Measurements from ENCODE around the gene STARD5. TPM values are rescaled to one million over a fixed set of nuclear protein-coding genes. Genes with fewer than 3 reads are reported as not detected.
A peak's percentile ranks its signal among the peaks of the same experiment; 100 is the strongest.

STARD5 gene
- total RNA-seq, 1 donor from 2014 or later, result 8.5 TPM

GRCh38 chr15:81361891-81362290, 38.0 kb upstream of the STARD5 start:
- Histone ChIP-seq H3K36me3 (no peaks in the 10 kb centered on the region), H3K27me3 (no peaks in the 10 kb centered on the region), H3K4me1 (no peaks in the 10 kb centered on the region), H3K27ac (no peak overlapping the region), H4K20me1 (ENCODE audit: low read depth) (no peaks in the 10 kb centered on the region), H2AFZ (replicated peaks) (no peak overlapping the region), H3K4me3 (no peak overlapping the region), H3K79me2 (ENCODE audit: low read depth) (no peaks in the 10 kb centered on the region), H3K9ac (no peak overlapping the region), H3F3A (ENCODE audit: low read depth) (no peaks in the 10 kb centered on the region), H3K4me2 (no peak overlapping the region), H3K9me3 (ENCODE audit: low read depth) (no peaks in the 10 kb centered on the region)
- Mint-ChIP-seq H3K9me3 (no peaks in the 10 kb centered on the region), H3K27ac (no peak overlapping the region), H3K4me3 (no peak overlapping the region), H3K36me3 (no peaks in the 10 kb centered on the region), H3K27me3 (ENCODE audit: insufficient read depth, low read depth) (peaks cover 2% of the 10 kb centered on the region), H3K4me1 (peaks cover 2% of the 10 kb centered on the region)
- DNase-seq (ENCODE audit: low spot score), result no peak
- no peak for TF ChIP-seq EZH2phosphoT487 (IDR thresholded peaks at IDR 0.05)
- no peak for TF ChIP-seq CTCF (IDR thresholded peaks at IDR 0.05)
- TF ChIP-seq EZH2 (IDR thresholded peaks at IDR 0.05), result no peak

- H4K20me1 ChIP-seq (ENCODE audit: low read depth), result no peaks in the 10 kb centered on the region
- H3K4me3 ChIP-seq, result no peak overlapping the region
- no peak overlapping the region for H3K27ac ChIP-seq
- no peak for DNase-seq (ENCODE audit: low spot score)
- H3K27me3 ChIP-seq, result no peaks in the 10 kb centered on the region
- H3K4me1 ChIP-seq, result no peaks in the 10 kb centered on the region
- H3K27ac Mint-ChIP-seq, result no peak overlapping the region
- H3K9me3 ChIP-seq (ENCODE audit: low read depth), result no peaks in the 10 kb centered on the region
- TF ChIP-seq CTCF (IDR thresholded peaks at IDR 0.05), result no peak
- TF ChIP-seq EZH2phosphoT487 (IDR thresholded peaks at IDR 0.05), result no peak
- no peak for TF ChIP-seq EZH2 (IDR thresholded peaks at IDR 0.05)
- no peak overlapping the region for H3K4me3 Mint-ChIP-seq
- peaks cover 7% of the 10 kb centered on the region for H3K4me1 Mint-ChIP-seq
- H3K4me2 ChIP-seq, result no peak overlapping the region
- peaks cover 2% of the 10 kb centered on the region for H3K27me3 Mint-ChIP-seq (ENCODE audit: insufficient read depth, low read depth)
- no peaks in the 10 kb centered on the region for H3K9me3 Mint-ChIP-seq
- H3F3A ChIP-seq (ENCODE audit: low read depth), result no peaks in the 10 kb centered on the region
- no peak overlapping the region for H2AFZ ChIP-seq (replicated peaks)
- H3K79me2 ChIP-seq (ENCODE audit: low read depth), result no peaks in the 10 kb centered on the region
- H3K9ac ChIP-seq, result no peak overlapping the region
- H3K36me3 ChIP-seq, result no peaks in the 10 kb centered on the region
- no peaks in the 10 kb centered on the region for H3K36me3 Mint-ChIP-seq
Measured at GRCh38 chr15:81360491-81360890, 36.5 kb upstream of the STARD5 start.

- peaks cover 2% of the 10 kb centered on the region for H3K27me3 Mint-ChIP-seq (ENCODE audit: insufficient read depth, low read depth)
- Histone ChIP-seq H3K4me1 (no peaks in the 10 kb centered on the region), H3F3A (ENCODE audit: low read depth) (no peaks in the 10 kb centered on the region), H4K20me1 (ENCODE audit: low read depth) (no peaks in the 10 kb centered on the region), H3K27ac (no peak overlapping the region), H3K36me3 (no peaks in the 10 kb centered on the region), H3K4me3 (no peak overlapping the region), H3K4me2 (no peak overlapping the region), H3K9me3 (ENCODE audit: low read depth) (no peaks in the 10 kb centered on the region), H3K79me2 (ENCODE audit: low read depth) (no peaks in the 10 kb centered on the region), H2AFZ (replicated peaks) (no peak overlapping the region), H3K9ac (no peak overlapping the region), H3K27me3 (no peaks in the 10 kb centered on the region)
- DNase-seq (ENCODE audit: low spot score), result no peak
- no peaks in the 10 kb centered on the region for H3K9me3 Mint-ChIP-seq
- no peak for TF ChIP-seq EZH2 (IDR thresholded peaks at IDR 0.05)
- peaks cover 7% of the 10 kb centered on the region for H3K4me1 Mint-ChIP-seq
- no peaks in the 10 kb centered on the region for H3K36me3 Mint-ChIP-seq
- no peak overlapping the region for H3K4me3 Mint-ChIP-seq
- no peak overlapping the region for H3K27ac Mint-ChIP-seq
Measured at GRCh38 chr15:81358248-81358647, 34.3 kb upstream of the STARD5 start.

- Histone ChIP-seq H3K4me2 (no peak overlapping the region), H3K27ac (no peak overlapping the region), H3K4me3 (no peak overlapping the region), H3K36me3 (no peaks in the 10 kb centered on the region), H3K9ac (no peak overlapping the region), H3K27me3 (no peaks in the 10 kb centered on the region), H3F3A (ENCODE audit: low read depth) (no peaks in the 10 kb centered on the region), H4K20me1 (ENCODE audit: low read depth) (no peaks in the 10 kb centered on the region), H2AFZ (replicated peaks) (no peak overlapping the region), H3K79me2 (ENCODE audit: low read depth) (no peaks in the 10 kb centered on the region), H3K4me1 (no peaks in the 10 kb centered on the region), H3K9me3 (ENCODE audit: low read depth) (no peaks in the 10 kb centered on the region)
- TF ChIP-seq CTCF (IDR thresholded peaks at IDR 0.05) (peak; percentile 21), EZH2phosphoT487 (IDR thresholded peaks at IDR 0.05) (no peak), EZH2 (IDR thresholded peaks at IDR 0.05) (no peak)
- no peaks in the 10 kb centered on the region for H3K9me3 Mint-ChIP-seq
- no peak overlapping the region for H3K27ac Mint-ChIP-seq
- peaks cover 7% of the 10 kb centered on the region for H3K4me1 Mint-ChIP-seq
- no peaks in the 10 kb centered on the region for H3K36me3 Mint-ChIP-seq
- no peak overlapping the region for H3K4me3 Mint-ChIP-seq
- DNase-seq (ENCODE audit: low spot score), result no peak
- peaks cover 2% of the 10 kb centered on the region for H3K27me3 Mint-ChIP-seq (ENCODE audit: insufficient read depth, low read depth)
Measured at GRCh38 chr15:81357180-81357686, 33.3 kb upstream of the STARD5 start.
